HG02642 (cell line): ENCODE data around the gene PADI1.

Experiments
- ATAC-seq: cut with Tn5 transposase; IDR thresholded peaks from one replicate; pipeline ENCODE4 v1.9.1; 2021; ENCODE audit warnings: mild to moderate bottlenecking; ENCODE audit not compliant: unreplicated experiment, poor library complexity

The PADI1 gene

DNA sequence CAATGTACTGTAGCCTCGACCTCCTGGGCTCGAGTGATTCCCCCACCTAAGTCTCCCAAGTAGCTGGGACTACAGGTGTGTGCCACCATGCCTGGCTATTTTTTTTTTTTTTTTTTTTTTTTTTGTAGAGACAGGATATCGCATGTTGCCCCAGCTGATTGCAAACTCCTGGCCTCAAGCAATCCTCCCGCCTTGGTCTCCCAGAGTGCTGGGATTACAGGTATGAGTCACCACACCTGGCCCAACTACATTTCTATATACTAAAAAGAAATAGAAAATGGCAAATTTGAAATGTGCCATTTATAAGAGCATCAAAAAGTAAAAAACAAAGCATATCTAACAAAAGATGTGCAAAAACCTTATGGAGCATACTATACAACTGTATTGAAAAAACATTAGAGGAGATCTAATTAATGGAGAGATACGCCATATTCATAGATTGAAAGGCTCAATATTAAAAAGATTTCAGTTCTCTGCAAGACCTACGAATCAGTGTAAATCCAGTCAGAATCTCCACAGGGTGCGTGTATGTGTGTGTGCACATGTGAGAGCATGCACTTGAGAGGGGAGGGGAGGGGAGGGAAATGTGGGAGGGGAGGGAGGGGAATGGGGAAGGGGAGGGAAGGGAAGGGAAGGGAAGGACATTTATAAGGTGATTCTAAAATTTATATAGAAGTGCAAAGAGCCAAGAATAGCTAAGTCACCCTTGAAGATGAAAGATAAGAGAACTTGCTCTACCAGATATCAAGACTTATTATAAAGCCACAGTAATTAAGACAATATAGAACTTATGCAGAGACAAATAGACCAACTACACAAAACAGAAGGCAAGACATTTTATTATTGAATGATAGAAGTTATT, 87.6 kb downstream of the PADI1 start:
- ATAC-seq = no peak

DNA sequence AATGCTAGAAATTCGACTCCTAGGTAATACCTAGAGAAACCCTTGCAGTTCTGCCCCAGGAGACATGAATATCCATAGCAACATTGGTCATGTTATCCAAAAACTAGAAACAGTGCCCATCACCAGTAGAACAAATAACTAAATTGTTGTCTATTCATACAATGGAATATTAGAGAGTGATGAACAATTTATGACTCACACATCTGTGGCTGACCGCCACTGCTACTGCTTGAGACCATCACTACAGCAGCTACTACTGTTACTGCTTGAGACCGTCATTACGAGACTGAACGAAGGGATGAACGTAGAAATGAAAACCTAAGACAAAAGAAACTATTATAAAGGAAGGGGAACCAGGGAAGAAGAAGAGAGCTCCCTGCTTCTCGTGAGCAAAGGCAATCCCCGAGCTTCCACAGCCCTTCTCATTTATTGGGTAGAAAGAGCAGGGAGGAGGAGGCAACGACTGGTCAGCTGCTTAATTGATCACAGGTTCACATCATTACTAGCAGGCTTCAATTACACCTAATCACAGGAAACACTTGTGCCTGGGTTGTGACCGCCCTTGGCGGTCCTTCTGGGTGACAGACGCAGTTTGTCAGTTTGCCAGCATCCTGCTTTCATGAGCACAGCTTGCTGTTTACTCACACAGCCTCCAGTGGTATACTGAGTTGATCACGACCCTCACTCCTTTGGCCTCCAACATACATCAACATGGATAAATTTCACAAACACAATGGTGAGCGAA, 88.9 kb downstream of the PADI1 start:
- no peak for ATAC-seq

DNA sequence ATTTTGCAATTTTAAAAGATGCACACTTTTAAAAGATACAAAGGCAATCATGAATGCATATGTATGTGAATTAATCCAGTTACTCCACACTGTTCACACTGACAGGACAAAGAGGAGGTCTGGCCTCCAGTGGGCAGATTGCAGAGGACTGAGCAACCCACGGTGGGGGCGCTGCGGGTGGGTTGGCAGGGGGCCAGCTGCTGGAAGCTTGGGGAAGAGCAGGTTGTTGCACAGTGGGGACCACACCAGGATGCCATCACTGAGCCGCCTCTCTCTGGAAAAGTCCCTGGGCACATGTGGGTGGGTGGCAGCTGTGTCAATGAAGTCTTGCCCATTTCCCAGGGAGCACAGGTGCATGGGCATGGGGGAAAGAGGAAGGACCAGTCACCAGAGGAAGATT, 90.4 kb downstream of the PADI1 start:
- ATAC-seq = no peak
